ENCODE measurements around the gene FPR1.
"Not testable (repeated sequence)": the region's sequence is repeated elsewhere in the genome, so short reads cannot be mapped to it uniquely, and the experiment has no call there.

FPR1 gene

DNA sequence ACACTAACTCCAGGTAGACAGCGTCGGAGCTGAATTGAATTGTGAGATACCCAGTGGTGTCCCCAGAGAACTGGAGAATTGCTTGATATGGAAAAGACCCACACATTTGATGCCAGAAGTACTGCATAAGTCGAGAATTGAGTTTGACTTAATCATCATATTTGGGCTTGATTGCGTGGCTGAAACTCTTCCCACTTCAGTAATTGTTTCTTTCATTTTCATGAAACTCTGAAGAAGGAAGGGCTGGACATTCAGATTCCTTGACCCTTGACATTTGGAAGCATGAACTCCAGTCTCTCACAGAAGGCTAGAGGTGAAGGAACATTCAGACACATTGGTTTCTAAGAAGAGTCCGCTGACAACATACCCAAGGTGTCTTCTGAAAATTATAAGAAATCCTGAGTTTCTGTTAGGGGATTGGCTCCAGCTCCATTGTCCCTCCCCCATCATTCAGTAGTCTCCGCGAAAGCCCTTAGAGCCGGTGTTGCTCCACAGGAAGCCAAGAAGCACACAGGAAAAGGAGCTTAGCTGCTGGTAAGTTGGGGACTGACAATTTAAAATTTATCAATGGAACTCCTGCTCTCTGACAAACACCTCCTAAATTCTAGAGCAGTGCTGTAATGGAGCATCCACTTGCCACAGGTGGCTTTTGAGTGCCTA, 9.1 kb upstream of the FPR1 start, which contains the start of gene FPR2:
Gene FPR2, plus strand, starts transcription at position 484 of the 660 bp plus-strand sequence. CDS start 7,479 bp downstream, outside the sequence.
- peaks cover 31% of the 10 kb centered on the region for H3K27me3 Mint-ChIP-seq
- no peak within 1 kb of the TSS for H3K27ac Mint-ChIP-seq
- H3K4me3 Mint-ChIP-seq, result no peak within 1 kb of the TSS
- peaks cover 2% of the 10 kb centered on the region for H3K36me3 Mint-ChIP-seq
- H3K4me1 Mint-ChIP-seq (ENCODE audit: low read depth), result peaks cover 4% of the 10 kb centered on the region
- H3K9me3 Mint-ChIP-seq (ENCODE audit: low read depth), result peaks cover 7% of the 10 kb centered on the region

DNA sequence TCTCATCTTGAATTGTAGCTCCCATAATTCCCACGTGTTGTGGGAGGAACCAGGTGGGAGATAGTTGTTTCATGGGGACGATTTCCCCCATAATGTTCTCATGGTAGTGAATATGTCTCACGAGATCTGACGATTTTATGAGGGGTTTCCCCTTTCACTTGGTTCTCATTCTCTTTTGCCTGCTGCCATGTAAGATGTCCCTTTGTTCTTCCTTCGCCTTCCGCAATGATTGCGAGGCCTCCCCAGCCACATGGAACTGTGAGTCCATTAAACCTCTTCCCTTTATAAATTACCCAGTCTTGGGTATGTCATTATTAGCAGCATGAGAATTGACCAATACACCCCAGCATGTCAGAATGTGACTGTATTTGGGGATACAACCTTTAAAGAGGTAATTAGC, 3.9 kb upstream of the FPR1 start:
- H3K4me3 Mint-ChIP-seq, result no peak overlapping the region
- peaks cover 2% of the 10 kb centered on the region for H3K36me3 Mint-ChIP-seq
- H3K9me3 Mint-ChIP-seq (ENCODE audit: low read depth), result peaks cover 3% of the 10 kb centered on the region
- H3K27ac Mint-ChIP-seq, result no peak overlapping the region
- H3K4me1 Mint-ChIP-seq (ENCODE audit: low read depth), result no peaks in the 10 kb centered on the region
- H3K27me3 Mint-ChIP-seq, result peaks cover 7% of the 10 kb centered on the region

DNA sequence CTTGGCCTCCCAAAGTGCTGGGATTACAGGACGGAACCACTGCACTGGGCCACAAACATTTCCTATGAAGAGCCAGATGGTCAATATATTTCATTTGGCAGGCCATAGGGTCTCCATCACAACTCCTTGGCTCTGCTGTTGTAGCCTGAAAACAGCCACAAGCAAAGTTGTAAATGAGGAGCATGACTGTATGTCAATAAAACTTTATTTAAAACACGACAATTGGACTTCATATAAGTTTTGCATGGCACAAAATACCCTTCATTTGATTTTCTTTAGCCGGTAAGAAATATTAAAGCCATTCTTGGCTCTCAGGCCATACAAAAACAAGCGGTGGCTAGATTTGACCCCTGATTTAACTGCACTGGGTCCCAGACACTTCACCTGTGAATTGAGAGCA, 3.1 kb upstream of the FPR1 start:
- no peak overlapping the region for H3K4me3 Mint-ChIP-seq
- peaks cover 2% of the 10 kb centered on the region for H3K9me3 Mint-ChIP-seq (ENCODE audit: low read depth)
- peaks cover 2% of the 10 kb centered on the region for H3K36me3 Mint-ChIP-seq
- no peaks in the 10 kb centered on the region for H3K4me1 Mint-ChIP-seq (ENCODE audit: low read depth)
- H3K27me3 Mint-ChIP-seq, result peaks cover 6% of the 10 kb centered on the region
- H3K27ac Mint-ChIP-seq, result no peak overlapping the region

DNA sequence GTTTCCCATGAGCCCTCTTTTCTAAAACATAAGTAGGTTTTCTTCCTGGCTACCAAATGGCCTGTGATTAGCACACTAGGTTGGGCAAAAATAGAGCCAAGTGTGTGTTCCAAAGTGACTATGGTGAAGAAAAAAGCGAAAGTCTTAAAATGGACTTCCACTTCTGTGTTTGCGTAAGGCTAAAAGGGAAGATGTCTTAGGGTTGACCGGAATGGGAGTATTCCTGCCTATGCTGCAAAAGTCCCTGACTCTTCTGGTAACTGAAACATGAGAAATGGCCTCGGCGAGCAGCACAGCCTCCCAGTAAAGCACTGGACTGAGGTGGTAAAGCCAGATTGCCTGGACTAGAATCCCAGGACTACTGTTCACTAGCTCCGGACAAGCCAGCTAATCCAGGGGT, 2.4 kb upstream of the FPR1 start:
- Mint-ChIP-seq H3K4me1 (ENCODE audit: low read depth) (no peaks in the 10 kb centered on the region), H3K27ac (no peak overlapping the region), H3K27me3 (peaks cover 5% of the 10 kb centered on the region), H3K36me3 (peaks cover 2% of the 10 kb centered on the region), H3K4me3 (no peak overlapping the region), H3K9me3 (ENCODE audit: low read depth) (no peaks in the 10 kb centered on the region)

DNA sequence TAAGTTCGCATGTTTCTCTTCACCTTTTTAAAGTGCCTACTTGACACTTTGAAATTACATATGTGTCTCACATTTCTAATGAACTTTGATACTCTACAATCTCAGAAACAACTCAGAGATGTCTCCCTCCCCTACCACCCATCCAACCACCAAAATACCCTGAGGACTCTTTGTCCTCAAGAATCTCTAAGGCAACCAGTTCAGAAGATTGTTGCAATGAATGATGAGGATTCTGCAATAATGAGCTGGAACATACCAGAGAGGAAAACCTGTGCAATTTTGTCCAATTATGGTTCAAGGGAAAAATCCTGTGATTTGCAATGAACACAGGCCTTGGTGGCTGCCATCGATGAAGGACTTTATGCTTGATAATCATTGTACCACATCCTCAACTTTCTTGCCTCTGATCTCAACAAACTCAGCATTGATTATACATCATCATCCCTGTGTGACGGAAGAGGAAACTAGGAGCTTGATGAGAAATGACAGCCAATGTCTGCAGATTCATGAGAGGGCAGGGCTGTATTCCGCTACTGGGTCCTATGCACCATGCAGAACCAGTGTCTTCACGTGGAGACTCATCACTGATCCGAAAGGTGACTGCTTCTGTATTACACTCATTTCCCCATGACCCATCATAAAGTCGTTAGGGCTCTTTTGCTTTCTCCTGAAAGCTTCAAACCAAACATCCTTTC, 1.1 kb downstream of the FPR1 start:
- no peak overlapping the region for H3K4me3 Mint-ChIP-seq
- H3K4me1 Mint-ChIP-seq (ENCODE audit: low read depth), result no peaks in the 10 kb centered on the region
- H3K36me3 Mint-ChIP-seq, result no peaks in the 10 kb centered on the region
- H3K27me3 Mint-ChIP-seq, result peaks cover 2% of the 10 kb centered on the region
- no peaks in the 10 kb centered on the region for H3K9me3 Mint-ChIP-seq (ENCODE audit: low read depth)
- no peak overlapping the region for H3K27ac Mint-ChIP-seq

DNA sequence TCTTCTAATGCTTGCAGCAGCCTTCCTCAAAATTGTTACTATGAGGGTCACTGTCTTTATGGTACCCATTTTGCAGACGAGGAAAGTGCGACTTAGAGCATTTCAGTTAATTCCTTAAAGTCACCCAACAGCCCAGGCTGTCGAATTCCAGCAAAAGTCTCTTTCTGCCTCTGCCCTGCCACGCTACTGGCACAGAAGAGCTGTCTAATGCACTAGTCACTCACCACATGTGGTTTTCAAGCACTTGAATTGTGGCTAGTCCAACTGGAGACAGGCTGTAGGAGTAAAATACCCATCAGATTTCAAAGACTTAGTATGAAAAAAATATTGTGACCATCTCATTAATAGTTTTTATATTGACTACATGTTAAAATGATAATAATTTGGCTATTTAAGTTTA, 1.7 kb downstream of the FPR1 start:
- Mint-ChIP-seq H3K4me3 (no peak overlapping the region), H3K4me1 (ENCODE audit: low read depth) (no peaks in the 10 kb centered on the region), H3K9me3 (ENCODE audit: low read depth) (no peaks in the 10 kb centered on the region), H3K27me3 (no peaks in the 10 kb centered on the region), H3K27ac (no peak overlapping the region), H3K36me3 (no peaks in the 10 kb centered on the region)

DNA sequence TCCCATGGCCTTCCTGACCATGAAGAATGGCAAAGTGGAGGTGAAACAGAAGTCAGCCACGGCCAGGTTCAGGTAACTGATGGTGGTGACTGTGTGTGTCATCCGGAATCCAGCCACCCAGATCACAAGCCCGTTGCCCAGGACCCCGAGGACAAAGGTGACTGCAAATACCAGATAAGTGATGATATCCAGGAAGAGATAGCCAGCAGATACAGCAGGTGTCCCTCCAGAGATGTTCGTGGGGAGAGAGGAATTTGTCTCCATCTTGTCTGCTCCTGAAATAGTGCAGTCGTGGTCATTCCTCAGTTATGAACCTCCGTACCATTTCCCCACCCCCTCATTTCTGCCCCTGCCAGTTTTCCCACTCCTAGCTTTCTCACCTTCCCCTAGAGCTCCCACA, 4.9 kb downstream of the FPR1 start:
- no peak overlapping the region for H3K4me3 Mint-ChIP-seq
- H3K36me3 Mint-ChIP-seq, result no peaks in the 10 kb centered on the region
- no peaks in the 10 kb centered on the region for H3K9me3 Mint-ChIP-seq (ENCODE audit: low read depth)
- H3K4me1 Mint-ChIP-seq (ENCODE audit: low read depth), result no peaks in the 10 kb centered on the region
- H3K27me3 Mint-ChIP-seq, result peaks cover 3% of the 10 kb centered on the region
- H3K27ac Mint-ChIP-seq, result no peak overlapping the region

DNA sequence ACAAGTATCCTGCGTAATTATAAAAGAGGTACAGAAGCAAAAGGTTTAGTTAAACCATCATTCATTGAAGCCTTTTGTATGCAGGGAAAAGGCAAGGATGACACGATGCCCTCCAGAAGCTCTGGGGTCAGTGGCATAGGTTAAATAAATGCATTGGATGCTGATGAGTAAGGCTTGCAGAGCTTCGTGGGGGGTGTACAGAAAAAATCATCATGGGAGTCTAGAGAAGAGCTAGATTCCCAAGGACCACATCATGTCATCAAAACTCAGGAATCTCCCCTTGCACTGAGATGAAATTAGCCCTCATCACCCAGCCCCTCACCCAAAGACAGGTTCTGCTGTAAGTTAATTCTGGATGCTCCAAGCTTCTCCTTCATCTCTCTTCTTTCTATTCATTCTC, 8.3 kb downstream of the FPR1 start:
- Mint-ChIP-seq H3K36me3 (no peaks in the 10 kb centered on the region), H3K4me3 (no peak overlapping the region), H3K9me3 (ENCODE audit: low read depth) (no peaks in the 10 kb centered on the region), H3K4me1 (ENCODE audit: low read depth) (no peaks in the 10 kb centered on the region), H3K27ac (no peak overlapping the region), H3K27me3 (peaks cover 3% of the 10 kb centered on the region)

DNA sequence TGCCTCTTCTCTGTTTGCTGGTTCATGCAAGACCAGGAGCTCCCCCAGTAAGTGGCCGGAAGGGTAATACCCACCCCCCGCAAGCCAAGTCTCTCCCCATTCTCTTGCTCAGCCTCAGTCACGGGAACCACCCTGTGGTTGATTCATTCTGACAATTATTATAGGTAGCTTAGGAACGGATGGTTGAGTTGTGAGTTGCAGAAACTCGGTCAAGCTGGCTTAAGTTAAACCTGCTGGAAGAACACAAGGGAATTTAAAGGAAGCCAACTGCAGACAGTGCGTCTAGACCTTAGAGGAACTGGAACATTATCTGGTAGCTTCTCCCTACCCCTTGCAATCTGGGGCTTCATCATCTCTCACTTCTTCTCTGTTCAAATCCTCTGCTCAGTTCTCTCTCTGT, 8.9 kb downstream of the FPR1 start:
- H3K4me3 Mint-ChIP-seq, result no peak overlapping the region
- H3K36me3 Mint-ChIP-seq, result no peaks in the 10 kb centered on the region
- H3K27ac Mint-ChIP-seq, result no peak overlapping the region
- H3K9me3 Mint-ChIP-seq (ENCODE audit: low read depth), result no peaks in the 10 kb centered on the region
- no peaks in the 10 kb centered on the region for H3K4me1 Mint-ChIP-seq (ENCODE audit: low read depth)
- peaks cover 3% of the 10 kb centered on the region for H3K27me3 Mint-ChIP-seq

DNA sequence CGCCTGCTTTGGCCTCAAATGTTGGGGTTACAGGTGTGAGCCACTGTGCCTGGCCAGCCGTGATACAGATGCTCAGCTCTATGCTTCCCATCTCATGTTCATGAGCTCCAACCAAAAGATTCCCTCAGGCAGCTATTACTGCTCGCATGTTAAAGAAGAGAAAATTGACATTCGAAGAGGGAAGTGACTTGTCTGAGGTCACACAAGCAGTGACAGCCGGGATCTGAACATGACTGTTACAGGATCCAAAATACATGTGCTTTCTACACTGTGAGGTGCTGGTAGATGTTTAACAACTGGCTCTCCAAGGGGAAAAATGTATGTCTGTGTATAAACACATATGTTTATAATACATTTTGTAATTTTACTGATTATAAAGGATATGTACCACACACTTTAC, 11.3 kb downstream of the FPR1 start:
- Mint-ChIP-seq H3K27me3 (peaks cover 9% of the 10 kb centered on the region), H3K4me1 (ENCODE audit: low read depth) (no peaks in the 10 kb centered on the region), H3K9me3 (ENCODE audit: low read depth) (no peaks in the 10 kb centered on the region), H3K36me3 (no peaks in the 10 kb centered on the region), H3K4me3 (no peak overlapping the region), H3K27ac (no peak overlapping the region)

DNA sequence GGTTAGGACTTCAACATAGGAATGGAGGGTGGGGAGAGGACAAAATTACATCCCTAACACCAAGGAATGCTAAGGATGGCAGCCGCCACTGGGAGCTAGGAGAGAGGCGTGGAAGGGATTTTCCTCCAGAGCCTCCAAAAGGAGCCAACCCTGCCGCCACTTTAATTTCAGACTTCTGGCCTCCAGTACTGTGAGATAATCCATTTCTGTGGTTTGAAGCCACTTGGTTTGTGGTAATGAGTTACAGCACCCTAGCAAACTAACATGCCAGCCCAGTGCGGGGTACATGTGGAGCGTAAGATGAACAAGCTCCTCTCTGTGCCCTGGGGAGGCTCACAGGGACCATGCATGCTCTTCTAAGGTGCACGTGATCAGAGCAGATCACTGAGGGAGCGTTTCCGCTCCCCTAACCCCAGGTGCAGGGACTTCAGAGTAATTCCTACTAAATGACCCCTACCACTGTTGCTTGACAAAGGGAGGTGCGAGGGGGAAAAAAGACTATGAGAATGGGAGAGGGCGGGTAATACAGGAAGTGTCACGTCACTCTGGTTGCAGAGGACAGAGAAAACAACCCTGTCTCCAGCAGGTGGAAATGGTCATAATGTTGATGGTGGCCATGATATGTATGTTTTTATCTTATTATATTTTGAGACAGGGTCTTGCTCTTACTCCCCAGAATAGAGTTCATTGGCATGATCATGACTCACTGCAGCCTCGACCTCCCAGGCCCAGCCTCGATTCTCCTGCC, 12.0 kb downstream of the FPR1 start:
- Mint-ChIP-seq H3K4me3 (no peak overlapping the region), H3K36me3 (no peaks in the 10 kb centered on the region), H3K27me3 (peaks cover 11% of the 10 kb centered on the region), H3K9me3 (ENCODE audit: low read depth) (no peaks in the 10 kb centered on the region), H3K27ac (no peak overlapping the region), H3K4me1 (ENCODE audit: low read depth) (no peaks in the 10 kb centered on the region)

DNA sequence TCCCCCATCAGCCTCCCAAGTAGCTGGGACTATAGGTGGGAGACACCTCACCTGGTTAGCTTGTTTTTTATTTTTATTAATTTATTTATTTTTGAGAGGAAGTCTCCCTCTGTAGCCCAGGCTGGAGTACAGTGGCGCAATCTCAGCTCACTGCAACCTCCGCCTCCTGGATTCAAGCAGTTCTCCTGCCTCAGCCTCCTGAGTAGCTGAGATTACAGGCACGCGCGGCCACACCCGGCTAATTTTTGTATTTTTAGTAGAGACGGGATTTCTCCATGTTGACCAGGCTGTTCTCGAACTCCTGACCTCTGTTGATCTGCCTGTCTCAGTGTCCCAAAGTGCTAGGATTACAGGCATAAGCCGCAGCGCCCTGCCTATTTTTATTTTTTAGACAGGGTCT, 13.2 kb downstream of the FPR1 start:
- not testable (repeated sequence) for H3K9me3 Mint-ChIP-seq (ENCODE audit: low read depth); H3K27me3 Mint-ChIP-seq; H3K4me1 Mint-ChIP-seq (ENCODE audit: low read depth); H3K4me3 Mint-ChIP-seq; H3K27ac Mint-ChIP-seq; H3K36me3 Mint-ChIP-seq

DNA sequence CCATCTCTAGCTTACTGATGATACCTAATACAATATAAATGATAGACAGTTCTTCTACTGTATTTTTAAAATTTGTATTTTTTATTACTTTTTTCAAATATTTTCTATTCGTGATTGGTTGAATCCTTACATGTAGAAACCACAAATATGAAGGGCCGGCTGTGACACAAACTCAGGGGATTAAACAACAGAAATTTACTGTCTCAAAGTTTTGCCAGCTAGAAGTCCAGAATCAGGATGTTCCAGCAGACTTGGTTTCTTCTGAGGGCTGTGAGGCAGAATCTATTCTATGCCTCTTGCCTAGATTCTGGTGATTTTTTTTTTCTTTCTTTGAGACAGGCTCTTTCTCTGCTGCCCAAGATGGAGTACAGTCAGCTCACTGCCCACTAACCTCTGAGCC, 13.8 kb downstream of the FPR1 start:
- Mint-ChIP-seq H3K9me3 (ENCODE audit: low read depth) (no peaks in the 10 kb centered on the region), H3K4me1 (ENCODE audit: low read depth) (no peaks in the 10 kb centered on the region), H3K27ac (no peak overlapping the region), H3K4me3 (no peak overlapping the region), H3K36me3 (no peaks in the 10 kb centered on the region), H3K27me3 (peaks cover 7% of the 10 kb centered on the region)

DNA sequence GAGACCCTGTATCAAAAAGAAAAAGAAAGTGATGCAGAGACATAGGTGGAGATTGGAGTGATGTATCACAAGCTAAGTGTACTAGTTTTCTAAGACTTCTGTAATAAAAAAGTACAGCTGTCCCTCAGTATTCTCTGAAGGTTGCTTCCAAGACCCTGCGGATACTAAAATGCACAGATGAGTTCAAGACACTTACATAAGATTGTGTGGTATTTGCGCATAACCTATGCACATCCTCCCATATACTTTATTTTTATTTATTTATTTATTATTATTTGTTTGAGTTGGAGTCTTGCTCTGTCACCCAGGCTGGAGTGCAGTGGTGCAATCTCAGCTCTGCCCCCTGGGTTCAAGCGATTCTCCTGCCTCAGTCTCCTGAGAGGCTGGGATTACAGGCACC, 14.3 kb downstream of the FPR1 start:
- Mint-ChIP-seq H3K36me3 (no peaks in the 10 kb centered on the region), H3K27me3 (peaks cover 7% of the 10 kb centered on the region), H3K27ac (no peak overlapping the region), H3K4me3 (no peak overlapping the region), H3K9me3 (ENCODE audit: low read depth) (no peaks in the 10 kb centered on the region), H3K4me1 (ENCODE audit: low read depth) (no peaks in the 10 kb centered on the region)

DNA sequence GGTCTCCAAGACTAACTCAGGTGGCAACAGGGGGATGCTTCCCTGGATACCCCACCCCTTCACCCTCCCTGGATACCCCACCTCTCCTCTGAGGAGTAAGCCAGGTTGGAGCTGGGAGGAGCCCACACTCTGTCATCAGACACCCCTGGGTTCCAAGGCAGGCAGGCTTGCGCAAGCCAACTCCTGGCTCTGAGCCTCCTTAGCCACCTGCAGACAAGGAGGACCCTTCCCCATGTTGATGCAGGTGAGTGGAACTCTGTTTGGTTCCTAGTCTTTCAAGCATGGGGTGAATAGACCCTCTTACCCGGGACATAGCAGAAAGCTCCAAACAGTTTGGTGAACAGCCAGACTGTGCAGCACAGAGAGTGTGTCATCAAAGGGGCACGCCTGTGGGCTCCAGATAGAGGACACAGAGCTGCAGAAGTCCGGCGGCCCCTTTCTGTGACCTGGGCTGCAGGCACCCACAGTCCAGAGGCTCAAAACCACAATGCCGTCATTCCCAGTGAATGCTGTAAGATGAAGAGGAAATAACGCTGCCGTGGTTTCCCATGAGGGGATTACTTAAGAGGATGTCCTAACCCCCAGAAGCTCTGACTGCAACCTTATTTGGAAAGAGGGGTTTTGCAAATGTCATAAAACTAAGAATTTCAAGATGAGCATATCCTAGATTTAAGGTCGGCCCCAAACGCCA, 15.8 kb downstream of the FPR1 start:
- no peak overlapping the region for H3K27ac Mint-ChIP-seq
- H3K27me3 Mint-ChIP-seq, result peaks cover 10% of the 10 kb centered on the region
- no peaks in the 10 kb centered on the region for H3K9me3 Mint-ChIP-seq (ENCODE audit: low read depth)
- no peak overlapping the region for H3K4me3 Mint-ChIP-seq
- H3K36me3 Mint-ChIP-seq, result no peaks in the 10 kb centered on the region
- no peaks in the 10 kb centered on the region for H3K4me1 Mint-ChIP-seq (ENCODE audit: low read depth)
